K562 (cell line): Measurements from ENCODE around the gene HES4. TPM values are rescaled to one million over a fixed set of nuclear protein-coding genes. Genes with fewer than 3 reads are reported as not detected.

Experiments
- ATF7 ChIP-seq: fragments of 450-650 bp; IDR thresholded peaks from 2 replicates; pipeline ENCODE4 v1.7.1; 2014; ENCODE audit warnings: mild to moderate bottlenecking, moderate library complexity
- CREB3L1 ChIP-seq: fragments of 450-650 bp; IDR thresholded peaks from 2 replicates; pipeline ENCODE4 v1.6.1; 2014; ENCODE audit warnings: low read depth, mild to moderate bottlenecking, moderate library complexity, borderline replicate concordance
- CSDE1 ChIP-seq, 2 experiments: fragments of 450-650 bp; IDR thresholded peaks; 2 replicates each; pipeline ENCODE4 v1.6.1; 2016; ENCODE audit warnings: mild to moderate bottlenecking in 1 of 2
- E2F5 ChIP-seq: sonication (generic); formaldehyde crosslinking; IDR thresholded peaks from 2 replicates; pipeline ENCODE4 v1.8.0; 2022; ENCODE audit warnings: mild to moderate bottlenecking, missing genetic modification reagents
- JUND ChIP-seq, 2 experiments: IDR thresholded peaks; 2 replicates in 1 of 2; 3 replicates in 1 of 2; pipeline ENCODE4 v1.6.1; 2011; ENCODE audit warnings: borderline replicate concordance in 2 of 2, low read depth in 2 of 2, low read length in 2 of 2, improper control_type of control experiment in 1 of 2, missing biosample characterization in 1 of 2, missing genetic modification characterization in 1 of 2, missing genetic modification reagents in 1 of 2
- L3MBTL2 ChIP-seq: fragments of 450-650 bp; IDR thresholded peaks from 2 replicates; pipeline ENCODE4 v1.6.1; 2016; ENCODE audit warnings: mild to moderate bottlenecking, moderate library complexity
- POLR2B ChIP-seq: fragments of 450-650 bp; IDR thresholded peaks from 2 replicates; pipeline ENCODE4 v1.6.1; 2018; ENCODE audit warnings: low read depth; ENCODE audit not compliant: partially characterized antibody
- POLR2G ChIP-seq: fragments of 200-400 bp; formaldehyde crosslinking; IDR thresholded peaks from 2 replicates; pipeline ENCODE4 v1.6.1; 2017; ENCODE audit warnings: low read depth, mild to moderate bottlenecking, antibody characterized with exemption, low read length, moderate library complexity
- RBM22 ChIP-seq: fragments of 200-400 bp; formaldehyde crosslinking; IDR thresholded peaks from 2 replicates; pipeline ENCODE4 v1.6.1; 2018; ENCODE audit warnings: low read length, low read depth; ENCODE audit not compliant: poor library complexity, severe bottlenecking
- RUNX1 ChIP-seq: sonication (generic); IDR thresholded peaks from 2 replicates; pipeline ENCODE4 v1.6.1; 2016; ENCODE audit warnings: antibody characterized with exemption, low read depth
- SAP30 ChIP-seq: fragments of 200-600 bp; sonication (generic); IDR thresholded peaks from 2 replicates; pipeline ENCODE4 v1.6.1; 2012; ENCODE audit warnings: borderline replicate concordance, low read depth, mild to moderate bottlenecking, moderate library complexity, low read length, control low read depth, inconsistent platforms; ENCODE audit not compliant: insufficient read depth, poor library complexity, severe bottlenecking
- SMAD2 ChIP-seq: fragments of 150-350 bp; IDR thresholded peaks from 2 replicates; pipeline ENCODE4 v1.6.1; 2014; ENCODE audit warnings: low read depth, mild to moderate bottlenecking, low read length
- SOX6 ChIP-seq: fragments of 450-650 bp; IDR thresholded peaks from 2 replicates; pipeline ENCODE4 v1.6.1; 2014; ENCODE audit warnings: mild to moderate bottlenecking
- XRCC3 ChIP-seq: fragments of 450-650 bp; IDR thresholded peaks from 2 replicates; pipeline ENCODE4 v1.6.1; 2017; ENCODE audit warnings: mild to moderate bottlenecking, moderate library complexity
- ZBTB7A ChIP-seq: IDR thresholded peaks from 2 replicates; pipeline ENCODE4 v1.6.1; 2011; ENCODE audit warnings: low read depth, mild to moderate bottlenecking, low read length, moderate library complexity, borderline replicate concordance; ENCODE audit not compliant: control insufficient read depth
- ZNF41 ChIP-seq: fragments of 250-450 bp; sonication (Bioruptor Pico); conservative IDR thresholded peaks from 2 replicates; pipeline ENCODE4 v1.4.0; 2020; ENCODE audit warnings: mild to moderate bottlenecking
- ZNF583 ChIP-seq: fragments of 250-450 bp; sonication (Bioruptor Pico); IDR thresholded peaks from 2 replicates; pipeline ENCODE4 v1.4.0; 2020
- ZNF592 ChIP-seq: fragments of 450-650 bp; IDR thresholded peaks from 2 replicates; pipeline ENCODE4 v1.6.1; 2017; ENCODE audit warnings: antibody characterized with exemption, mild to moderate bottlenecking
- ZNF655 ChIP-seq: fragments of 250-450 bp; sonication (Bioruptor Pico); IDR thresholded peaks from 2 replicates; pipeline ENCODE4 v1.5.0; 2021
- polyA plus RNA-seq, 8 experiments: library from polyadenylated mRNA; depleted of rRNA in 4 of 8; stranded (reverse) in 5 of 8; unstranded in 3 of 8; fragments of >200 nt; fragmentation: Nextera tagmentation in 2 of 8; fragmentation: Illumina TruSeq in 1 of 8; extraction: Ambion mirVana in 2 of 8; extraction: Trizol in 1 of 8; gene quantifications; 2 replicates each; pipeline versions ENCODE4 v1.2.1 to v1.2.3, GENCODE V29; 2011 to 2014; ENCODE audit warnings: inconsistent platforms in 1 of 8, missing spikeins in 1 of 8
- total RNA-seq, 7 experiments: library from RNA; depleted of rRNA in 6 of 7; stranded (reverse); fragments of >200 nt in 6 of 7; fragmentation: Illumina TruSeq in 2 of 7; extraction: Trizol in 2 of 7; gene quantifications; 2 replicates each; pipeline versions ENCODE4 v1.2.1 to v1.2.3, GENCODE V29; 2011 to 2021; ENCODE audit warnings: low replicate concordance in 1 of 7

Gene HES4
- total and polyA plus RNA-seq, 9 of the 15 experiments (the other 6 are each of a cell fraction or from before 2014, with no cell fraction given) = 0.21 to 43.7 (median 5.3) TPM; not detected in 2

- no peak; the same call in 1 of the 2 replicates for TF ChIP-seq ZNF592
- TF ChIP-seq ZBTB7A = peak; percentile 85; the same call in 1 of the 2 replicates
- TF ChIP-seq L3MBTL2 = peak; percentile 94
- TF ChIP-seq ZNF41 = no peak
- TF ChIP-seq SMAD2 = no peak
- no peak for TF ChIP-seq SAP30
- TF ChIP-seq CSDE1 (IDR thresholded peaks at IDR 0.05) = no peak
- TF ChIP-seq RUNX1 = no peak
- peak; percentile 85 for TF ChIP-seq JUND (IDR thresholded peaks at IDR 0.05; ENCODE audit: borderline replicate concordance, low read depth, low read length)
- peak; percentile 62; the same call in 1 of the 3 replicates for TF ChIP-seq JUND (tag; IDR thresholded peaks at IDR 0.05; ENCODE audit: borderline replicate concordance, low read depth, low read length)
- TF ChIP-seq POLR2G = peak; percentile 63
- peak; percentile 33; the same call in 1 of the 2 replicates for TF ChIP-seq CREB3L1
- no peak for TF ChIP-seq ZNF583
- peak; percentile 95 for TF ChIP-seq ATF7
- no peak for TF ChIP-seq E2F5 (CRISPR knock-in tag)
- TF ChIP-seq XRCC3 = no peak
- 0 out of 2 replicates have a peak, but pooled peaks have one; percentile 16 for TF ChIP-seq SOX6
- no peak for TF ChIP-seq ZNF655
- no peak for TF ChIP-seq RBM22
- TF ChIP-seq POLR2B = no peak
These were observed 33.2 kb upstream of the HES4 start (continued) for GRCh38 chr1:1033009-1033587.
